Renal cortex interstitium (tissue), 11 donors: Measurements from ENCODE around the gene GCGR. TPM values are rescaled to one million over a fixed set of nuclear protein-coding genes. Genes with fewer than 3 reads are reported as not detected.
A peak's percentile ranks its signal among the peaks of the same experiment; 100 is the strongest.

Experiments used
- DNase-seq, 11 donors: peaks; one replicate each; pipeline ENCODE4 v3.0.0-alpha.2; 2013; ENCODE audit warnings: low read depth in 9 of 11, low spot score in 4 of 11; ENCODE audit errors: extremely low read depth in 1 of 11
- polyA plus RNA-seq, 3 donors: library from polyadenylated mRNA; unstranded; fragments of 120-200 nt; gene quantifications; one replicate each; pipeline ENCODE4 v1.2.1, GENCODE V29; 2013; ENCODE audit not compliant: insufficient read length in 3 of 3

Gene GCGR
- polyA plus RNA-seq, 3 donors = 7.1 to 17.7 (median 12.5) TPM

DNA sequence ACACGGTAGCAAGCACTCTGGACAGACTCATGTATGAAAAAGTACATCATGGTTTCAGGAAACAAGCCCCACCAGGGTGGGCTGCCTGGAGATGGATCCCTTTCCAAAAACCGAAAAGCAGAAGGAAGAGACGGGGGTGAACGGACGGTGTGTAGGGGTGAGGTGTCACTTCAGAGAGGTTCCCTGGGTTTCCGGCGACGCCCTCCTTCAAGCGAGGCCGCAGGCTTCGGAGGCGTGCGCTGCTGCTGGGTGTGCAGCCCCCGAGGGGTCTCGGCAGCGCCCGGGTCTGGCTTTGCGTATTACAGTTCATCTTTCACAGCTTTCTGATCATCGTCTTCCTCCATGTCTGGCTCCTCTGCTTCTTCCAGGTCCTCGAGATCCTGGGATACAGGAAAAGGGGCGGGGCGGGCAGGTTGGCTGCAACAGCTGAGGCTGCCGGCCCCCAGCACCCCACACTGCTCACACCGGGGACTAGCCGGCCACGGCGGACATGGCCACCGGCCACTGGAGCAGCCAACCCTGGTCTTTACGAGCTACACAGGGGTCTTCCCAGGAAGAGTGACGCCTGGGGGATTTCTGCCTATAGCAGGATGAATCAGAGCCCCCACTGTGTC, 39.9 kb downstream of the GCGR start:
- no peak for DNase-seq

DNA sequence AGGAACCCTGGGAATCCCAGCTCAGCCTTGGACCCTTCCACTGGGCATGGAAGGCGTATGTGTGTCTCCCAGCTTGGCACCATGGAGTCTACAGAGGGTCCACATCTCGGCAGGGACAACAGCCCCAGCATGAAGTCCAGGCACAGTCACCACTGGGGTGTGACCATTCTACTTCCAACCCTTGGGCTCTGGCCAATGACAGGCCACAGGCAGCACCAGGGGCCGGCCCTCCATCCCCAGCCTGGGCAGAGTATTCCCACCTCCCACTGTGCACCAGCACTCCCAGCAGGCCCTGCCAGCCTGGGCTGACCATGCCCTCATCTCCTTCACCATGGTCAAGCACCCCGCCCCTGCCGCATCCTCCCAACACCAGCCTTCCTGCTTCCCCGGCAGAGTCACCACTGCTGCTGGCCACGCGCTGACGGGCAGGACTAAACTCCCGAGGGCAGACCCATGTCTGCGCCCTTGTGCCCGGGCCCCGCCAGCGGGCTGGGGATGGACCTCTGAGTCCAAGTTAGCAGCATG, 40.4 kb downstream of the GCGR start:
- DNase-seq = no peak

DNA sequence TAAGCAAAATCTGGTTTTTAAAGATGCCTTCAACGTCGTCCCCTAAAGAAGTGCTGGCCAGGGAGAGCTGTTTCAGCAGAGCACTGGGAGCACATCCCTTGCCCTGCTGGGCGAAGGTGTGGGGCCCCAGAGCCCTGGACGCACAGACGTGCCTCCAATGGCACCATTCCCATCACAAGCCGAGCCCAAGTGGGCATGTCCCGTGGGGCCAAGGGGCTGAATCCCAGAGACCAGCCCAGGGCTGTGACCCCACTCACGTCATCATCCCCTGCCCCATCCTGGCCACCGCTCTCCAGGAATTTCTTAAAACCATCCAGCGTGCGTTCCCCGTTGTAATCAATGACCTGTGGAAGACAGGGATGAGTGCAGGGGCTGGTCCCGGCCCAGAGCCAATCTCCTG, 40.9 kb downstream of the GCGR start:
- DNase-seq = no peak

DNA sequence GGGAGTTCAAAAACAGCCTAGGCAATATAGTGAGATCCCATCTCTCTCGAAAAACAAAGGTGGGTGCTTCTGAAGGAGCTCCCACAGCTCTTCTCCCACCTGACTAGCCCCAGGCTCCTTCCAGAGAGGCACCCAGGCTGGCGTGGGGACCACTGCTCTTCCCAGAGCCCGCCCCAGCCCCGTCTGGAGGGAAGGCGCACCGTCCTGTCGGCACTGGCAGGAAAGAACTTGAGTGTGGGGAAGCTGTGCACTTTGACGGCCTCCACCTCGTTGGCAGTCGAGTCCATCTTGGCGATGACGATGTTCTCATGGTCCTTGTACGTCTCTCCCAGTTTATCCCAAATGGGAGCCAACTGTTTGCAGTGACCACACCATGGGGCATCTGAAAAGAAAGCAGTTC, 41.4 kb downstream of the GCGR start:
- no peak for DNase-seq

DNA sequence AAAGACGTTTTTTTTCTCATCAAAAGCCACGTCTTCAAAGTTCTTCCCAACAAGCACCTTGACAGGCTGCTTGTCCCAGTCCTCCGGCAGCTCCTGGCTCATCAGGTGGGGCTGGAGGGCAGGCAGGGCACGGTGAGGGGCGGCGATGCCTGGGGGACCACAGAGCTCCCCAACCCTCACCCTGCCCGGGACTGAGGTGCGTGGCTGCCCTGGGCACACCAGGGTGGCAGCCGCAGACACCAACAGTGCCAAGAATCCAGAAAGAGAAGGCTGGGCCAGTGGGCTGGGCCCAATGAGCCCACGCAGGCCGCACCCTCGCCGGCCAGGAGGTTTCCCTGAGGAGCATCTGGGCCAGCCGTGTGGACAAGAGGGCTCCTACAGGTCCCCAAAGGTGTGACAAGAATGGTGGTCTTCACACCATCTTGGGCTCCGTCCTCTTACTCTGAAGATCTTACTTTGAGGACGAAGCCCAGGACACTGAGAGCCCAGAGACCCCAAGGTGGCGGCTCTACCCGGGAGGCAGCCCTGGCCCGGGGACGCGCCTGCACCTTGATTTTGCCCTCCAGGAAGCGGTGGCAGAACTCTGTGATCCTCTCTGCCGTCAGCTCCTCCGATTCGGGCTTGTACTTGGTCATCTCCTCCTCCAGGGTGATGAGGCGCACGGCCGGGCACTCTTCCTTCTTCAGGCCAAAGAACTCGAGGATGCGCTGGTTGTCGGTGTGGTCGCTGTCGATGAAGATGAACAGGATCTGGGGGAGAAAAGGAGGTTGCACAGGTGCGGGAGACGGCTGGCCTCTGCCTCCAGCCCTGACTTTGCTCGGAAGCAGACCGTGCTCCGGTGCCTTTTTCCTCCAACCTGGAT, 42.2 kb downstream of the GCGR start:
- DNase-seq = no peak

DNA sequence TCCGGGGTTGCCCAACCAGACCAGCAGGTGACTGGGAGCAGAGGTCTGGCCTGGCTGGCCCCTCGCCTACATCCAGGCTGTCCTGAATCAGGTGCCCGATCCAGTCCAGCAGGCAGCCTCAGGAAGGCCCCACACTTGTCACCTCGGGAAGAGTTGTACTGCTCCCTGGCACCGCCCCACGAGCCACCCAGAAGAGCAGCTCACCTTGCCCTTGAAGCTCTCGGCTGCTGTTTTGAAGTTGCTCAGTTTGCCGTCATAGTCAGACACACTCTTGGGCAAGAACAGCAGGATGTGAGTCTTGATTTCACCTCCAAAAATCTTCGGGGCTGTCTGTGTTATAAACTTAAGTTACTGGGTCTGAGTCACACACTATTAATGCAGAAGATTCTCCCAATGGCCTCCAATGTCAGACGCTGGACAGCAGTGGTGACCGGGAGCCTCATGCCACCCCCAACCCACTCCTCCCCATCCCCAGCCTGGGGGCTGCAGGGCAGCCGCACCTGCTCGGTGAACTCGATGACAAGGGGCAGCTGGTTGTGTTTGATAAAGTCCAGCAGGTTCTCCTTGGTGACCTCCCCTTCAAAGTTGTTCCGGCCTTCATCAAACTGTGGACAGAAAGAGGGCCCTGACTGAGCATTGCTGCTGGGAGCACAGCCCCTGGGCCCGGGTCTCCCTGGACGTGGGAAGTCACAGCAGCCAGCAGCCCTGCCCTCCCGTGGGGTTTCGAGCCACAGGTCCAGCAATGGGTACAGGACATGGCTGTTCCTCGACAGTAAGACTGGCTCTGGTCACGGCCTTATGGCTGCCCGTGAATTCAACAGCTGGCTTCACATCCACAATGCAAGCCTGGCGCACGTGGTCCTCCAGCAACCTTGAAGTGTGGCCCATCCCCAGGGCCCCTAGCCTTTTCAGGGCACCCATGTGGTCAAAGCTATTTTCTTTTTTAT, 43.1 kb downstream of the GCGR start:
- no peak for DNase-seq

DNA sequence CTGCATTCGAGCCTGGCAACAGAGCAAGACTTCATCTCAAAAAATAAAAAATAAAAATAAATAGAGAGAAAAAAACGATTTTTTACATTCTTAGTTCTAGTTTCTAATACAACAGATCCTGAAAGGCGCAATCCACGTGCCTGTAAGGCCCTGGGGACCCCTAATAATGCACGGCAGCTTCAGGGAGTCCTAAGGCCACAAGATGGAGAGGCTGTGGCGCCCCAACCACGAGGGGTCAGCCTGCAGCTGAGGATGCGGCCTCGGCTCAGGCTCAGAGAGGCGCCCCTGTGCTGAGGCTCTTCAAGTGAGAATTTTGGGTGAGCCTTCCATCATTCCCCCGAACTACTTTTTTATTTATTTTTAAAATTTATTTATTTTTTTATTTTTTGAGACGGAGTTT, 45.5 kb downstream of the GCGR start:
- DNase-seq = no peak

DNA sequence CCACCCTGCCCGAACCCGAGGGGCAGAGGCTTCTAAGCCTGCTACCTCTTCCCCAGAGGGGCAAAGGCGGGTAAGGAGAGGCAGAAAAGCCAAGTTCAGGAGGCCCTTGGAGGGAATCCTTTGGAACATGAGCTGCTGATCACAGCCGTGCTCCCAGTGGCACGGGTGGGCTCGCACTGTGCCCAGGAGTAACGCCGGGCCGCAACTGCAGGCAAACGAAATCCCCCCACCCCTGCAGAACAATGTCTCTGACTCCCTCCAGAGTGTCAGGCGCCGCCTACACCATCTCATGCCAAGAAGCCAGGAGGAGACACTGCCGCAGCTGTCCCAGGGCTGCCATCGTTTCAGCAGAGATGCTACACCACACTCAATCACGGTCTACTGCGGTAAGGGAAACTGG, 47.5 kb downstream of the GCGR start:
- DNase-seq = no peak

DNA sequence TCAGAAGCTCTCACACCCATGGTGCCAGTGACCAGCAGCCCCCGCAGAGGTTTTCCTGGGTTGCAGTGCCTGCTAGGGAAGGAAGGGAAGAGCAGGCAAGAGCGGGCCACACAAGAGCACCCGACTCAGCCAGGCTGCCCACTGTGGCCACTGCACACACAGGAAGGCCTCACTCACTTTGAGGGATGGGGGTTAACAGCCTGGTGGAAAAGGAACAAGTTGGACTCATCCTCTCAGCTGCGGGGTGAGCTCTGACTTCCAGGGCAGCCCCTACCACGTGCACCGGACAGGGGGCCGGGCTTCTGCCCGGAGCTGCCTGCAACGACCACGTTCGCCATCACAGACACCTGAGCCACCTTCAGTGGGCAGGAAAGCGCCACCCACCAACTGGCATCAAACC, 48.3 kb downstream of the GCGR start:
- DNase-seq = no peak

DNA sequence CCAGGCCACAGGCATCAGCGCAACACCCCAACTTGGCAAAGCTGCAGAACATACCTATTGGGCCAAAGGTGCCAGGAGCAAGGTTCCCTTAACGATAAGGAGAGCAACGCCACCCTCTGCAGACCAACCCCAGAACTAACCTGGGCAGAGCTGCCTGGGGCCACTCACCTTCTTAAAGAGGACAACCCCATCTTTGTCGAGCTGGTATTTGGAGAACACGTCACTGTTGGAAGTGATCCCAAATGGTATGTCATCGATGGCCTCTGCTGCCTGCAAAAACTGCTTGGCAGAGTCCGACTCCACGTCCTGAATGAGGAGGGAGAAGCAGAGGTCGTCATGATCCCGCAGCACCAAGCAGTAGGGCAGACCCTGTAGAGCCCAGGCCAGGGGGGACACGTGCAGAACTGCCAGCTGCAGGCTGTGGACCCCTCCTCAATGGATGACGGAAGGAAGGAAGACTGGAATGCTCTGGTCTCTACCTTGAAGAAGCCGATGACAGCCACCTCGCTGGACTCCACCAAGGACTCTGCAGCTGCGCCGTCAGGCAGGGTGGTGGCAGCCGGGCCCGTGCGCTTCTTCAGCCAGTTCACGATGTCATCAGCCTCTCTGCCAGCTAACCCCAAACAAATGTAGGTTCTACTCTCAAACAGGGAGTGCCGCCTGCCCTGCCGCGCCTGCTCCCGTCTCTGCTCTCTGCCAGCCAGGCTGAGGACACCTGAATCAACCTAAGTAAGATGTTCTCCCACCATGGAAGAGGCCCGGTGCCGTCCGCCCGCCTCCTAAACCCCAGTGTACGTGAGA, 51.2 kb downstream of the GCGR start:
- no peak for DNase-seq

DNA sequence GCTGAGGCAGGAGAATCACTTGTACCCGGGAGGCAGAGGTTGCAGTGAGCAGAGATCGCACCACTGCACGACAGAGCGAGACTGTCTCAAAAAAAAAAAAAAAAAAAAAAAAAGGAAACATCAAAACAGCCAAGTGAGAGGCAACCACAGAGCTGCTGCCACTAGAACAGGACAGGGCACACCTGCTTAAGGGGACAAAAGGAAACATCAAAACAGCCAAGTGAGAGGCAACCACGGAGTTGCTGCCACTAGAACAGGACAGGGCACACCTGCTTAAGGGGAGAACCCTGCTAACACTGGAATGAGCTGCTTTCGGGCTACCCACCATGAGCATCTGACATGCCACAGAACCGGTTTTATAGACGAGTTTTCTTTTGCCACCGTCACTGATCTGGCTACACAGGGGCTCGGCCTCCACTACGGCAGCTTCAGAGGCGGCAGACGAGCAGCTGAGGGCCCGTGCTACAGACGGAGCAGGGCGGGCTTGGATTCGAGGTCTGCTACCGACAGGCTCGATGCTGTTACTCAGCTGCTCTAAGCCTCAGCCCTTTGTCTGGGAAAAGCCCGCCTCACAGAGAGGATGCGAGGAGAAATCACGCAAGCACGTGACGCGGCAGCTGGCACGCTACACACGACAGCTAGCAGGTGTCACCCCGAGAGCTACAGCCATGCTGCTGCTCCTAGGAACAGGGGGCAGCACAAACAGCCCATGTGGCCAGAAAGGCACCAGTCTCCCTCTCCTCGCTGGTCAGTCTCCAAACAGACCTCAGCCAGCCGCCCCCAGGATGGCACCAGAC, 54.4 kb downstream of the GCGR start:
- no peak for DNase-seq

DNA sequence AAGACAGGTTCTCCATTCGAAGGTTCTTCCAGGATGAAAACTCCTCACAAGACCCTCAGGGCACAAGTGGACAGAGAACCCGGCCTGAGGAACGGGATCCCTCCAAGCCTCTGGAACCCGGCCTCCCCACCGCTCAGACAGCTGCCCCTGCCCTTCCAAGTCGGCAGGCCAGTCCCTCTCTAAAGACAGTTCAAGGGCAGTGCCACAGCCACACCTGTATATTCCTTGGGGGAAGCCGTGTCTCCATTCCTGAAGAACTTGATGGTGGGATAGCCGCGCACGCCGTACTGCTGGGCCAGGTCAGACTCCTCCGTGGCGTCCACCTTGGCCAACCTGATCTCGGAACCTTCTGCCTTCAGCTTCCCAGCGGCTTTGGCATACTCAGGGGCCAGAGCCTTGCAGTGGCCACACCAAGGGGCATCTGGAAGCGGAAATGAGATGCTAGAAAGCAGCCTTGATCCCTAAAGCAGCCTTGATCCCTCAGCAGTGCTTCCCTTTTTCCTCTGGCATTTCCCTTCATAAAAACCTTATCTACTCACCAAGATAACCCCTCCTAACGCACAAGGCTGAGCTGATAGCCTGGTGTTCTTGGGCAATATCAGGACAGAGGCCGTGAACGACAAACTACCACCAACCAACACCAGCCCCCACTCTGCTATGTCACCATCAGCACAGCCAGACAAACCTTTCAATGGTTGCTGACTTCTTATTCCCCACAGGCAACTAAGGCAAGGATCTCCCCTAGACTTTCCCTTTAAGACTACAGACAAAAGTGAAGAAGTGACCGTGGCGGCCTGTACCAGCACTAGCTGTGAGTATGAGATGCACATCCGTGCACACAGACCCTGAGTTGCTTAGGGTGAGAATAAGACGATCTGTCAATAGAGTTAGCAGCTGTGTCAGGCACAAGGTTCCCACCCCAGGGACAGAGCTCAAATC, 55.3 kb downstream of the GCGR start:
- no peak for DNase-seq

DNA sequence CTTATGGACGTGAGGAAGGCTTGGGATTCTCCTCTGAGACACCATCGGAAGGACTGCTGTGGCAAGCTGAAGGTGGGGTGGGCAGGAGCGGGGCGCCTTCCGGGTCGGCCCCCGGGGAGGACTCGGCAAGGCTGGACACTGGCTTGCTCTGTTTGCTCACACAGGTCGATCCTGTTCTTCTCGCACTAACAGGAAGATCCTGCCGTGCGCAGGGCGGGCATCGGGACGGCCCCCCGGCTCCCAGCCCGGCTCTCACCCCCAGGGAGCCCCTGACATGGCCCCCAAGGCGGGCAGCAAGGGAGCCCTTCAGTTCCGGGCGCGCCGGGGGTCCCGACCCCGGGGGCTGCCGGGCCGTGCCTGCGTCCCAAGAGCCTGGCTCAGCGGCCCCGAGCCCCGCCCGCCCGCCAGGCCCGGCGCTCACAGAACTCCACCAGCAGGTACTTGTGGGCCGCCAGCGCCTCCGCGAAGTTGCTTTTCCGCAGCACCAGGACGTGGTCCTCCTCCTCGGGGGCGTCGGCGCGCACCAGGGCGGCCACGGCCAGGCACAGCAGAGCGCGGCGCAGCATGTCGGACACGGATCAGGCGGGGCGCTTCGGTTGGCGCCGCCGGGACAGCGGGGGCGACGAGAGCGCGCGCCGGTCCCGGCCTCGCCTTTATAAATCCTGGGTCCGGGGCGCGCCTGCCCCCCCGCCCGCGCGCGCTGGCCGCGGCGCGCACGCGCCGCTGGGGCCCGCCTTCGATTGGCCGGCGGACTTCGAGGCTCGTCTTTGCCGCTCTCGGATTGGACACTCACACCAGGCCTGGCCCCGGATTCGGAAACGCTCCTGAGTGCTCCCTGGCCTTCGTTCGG, 56.2 kb downstream of the GCGR start, which contains the start of gene P4HB:
Gene P4HB (minus strand): TSS at position 630 of the 850 bp plus-strand sequence. CDS start 64 bp downstream, at position 566.
- no peak for DNase-seq

DNA sequence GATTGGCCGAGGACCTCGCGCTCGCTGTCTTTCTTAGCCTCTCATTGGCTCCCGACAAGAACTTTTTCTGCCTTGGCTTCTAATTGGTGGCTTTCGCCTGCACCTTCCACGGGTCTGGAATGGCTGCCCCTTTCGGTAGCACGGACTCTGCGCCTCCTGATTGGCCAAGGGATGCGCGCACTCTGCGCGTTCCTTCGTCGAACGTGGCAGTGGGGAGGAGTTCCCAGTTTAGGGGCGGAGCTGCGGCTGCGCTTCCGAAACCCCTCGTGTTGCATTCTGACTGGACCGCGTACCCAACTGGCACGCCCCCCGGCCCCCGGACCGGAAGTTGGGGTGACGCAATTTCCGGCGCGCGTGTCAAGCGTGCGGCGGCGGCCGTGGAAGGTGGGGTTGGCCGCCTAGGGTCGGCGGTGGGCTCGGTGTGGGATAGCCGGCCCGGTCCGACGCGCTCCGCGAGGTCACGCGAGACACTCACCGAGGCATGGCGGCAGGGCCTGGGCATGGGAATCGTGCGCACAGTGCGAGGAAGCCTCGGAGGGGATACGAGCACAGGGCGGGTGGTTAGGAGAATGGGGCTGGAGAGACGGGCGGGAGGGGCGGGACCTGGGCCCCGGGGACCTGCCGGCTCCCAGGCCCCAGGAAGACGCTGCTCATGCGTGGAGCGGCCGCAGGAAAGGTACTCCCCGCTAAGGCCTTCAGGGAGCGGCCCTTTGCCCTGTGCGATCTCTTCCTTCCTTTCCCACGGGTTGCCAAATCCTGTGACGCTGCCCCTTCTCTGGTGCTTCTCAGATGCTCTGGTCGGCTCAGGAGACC, 57.0 kb downstream of the GCGR start:
- peak; percentile 99 to 100 (median 100) for DNase-seq

DNA sequence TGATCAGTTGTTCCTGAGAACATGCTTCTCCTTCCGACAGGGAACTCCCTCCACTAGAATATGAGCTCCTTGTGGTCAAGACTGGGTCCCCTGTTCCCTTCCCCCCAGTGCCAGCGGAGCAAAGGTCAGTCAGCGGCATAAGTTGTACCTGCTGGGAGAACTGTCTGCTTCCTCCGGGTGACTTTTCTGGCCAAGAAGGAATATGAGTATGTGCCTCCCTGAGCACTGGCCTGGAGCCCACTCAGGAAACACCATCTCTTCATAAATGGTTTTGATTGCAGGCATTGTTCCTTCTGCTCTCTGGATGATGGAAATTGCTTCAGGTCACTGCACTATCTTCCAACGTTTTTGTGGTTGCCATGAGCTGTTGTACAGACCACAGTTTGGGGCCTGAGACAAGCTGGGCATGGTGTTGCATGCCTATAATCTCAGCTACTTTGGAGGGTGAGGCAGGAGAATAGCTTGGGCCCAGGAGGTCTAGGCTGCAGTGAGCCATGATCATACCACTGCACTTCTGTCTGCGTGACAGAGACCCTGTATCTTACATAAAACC, 59.2 kb downstream of the GCGR start:
- DNase-seq = no peak
